Stimulated activated naive CD4-positive, alpha-beta T cell treated with Interleukin-2 at 50 U/mL for 16 hours (primary cell): ENCODE measurements around the gene PARP4.
"Not testable (repeated sequence)": the region's sequence is repeated elsewhere in the genome, so short reads cannot be mapped to it uniquely, and the experiment has no call there.

Experiments
- DNase-seq: peaks from one replicate; lab custom pipeline; 2025; lab: John Stamatoyannopoulos, UW

PARP4 gene

DNA sequence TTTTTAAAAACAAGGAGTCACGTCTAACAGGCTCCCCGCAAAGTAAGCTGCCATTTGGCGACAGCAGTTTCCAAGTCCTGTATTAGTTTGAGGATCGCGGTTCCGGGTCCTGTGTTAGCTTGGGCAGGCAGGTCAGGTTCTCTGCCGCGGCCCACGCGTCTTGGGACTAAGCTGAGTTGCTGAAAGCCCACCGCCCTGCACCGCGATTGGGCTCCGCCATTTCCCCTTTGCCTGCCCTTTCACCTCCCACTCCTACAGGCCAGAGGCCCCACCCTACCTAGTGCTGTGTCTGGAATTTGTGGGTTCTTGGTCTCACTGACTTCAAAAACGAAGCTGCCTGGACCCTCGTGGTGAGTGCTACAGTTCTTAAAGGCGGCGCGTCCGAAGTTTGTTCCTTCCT, 6.8 kb downstream of the PARP4 start:
- no peak for DNase-seq

DNA sequence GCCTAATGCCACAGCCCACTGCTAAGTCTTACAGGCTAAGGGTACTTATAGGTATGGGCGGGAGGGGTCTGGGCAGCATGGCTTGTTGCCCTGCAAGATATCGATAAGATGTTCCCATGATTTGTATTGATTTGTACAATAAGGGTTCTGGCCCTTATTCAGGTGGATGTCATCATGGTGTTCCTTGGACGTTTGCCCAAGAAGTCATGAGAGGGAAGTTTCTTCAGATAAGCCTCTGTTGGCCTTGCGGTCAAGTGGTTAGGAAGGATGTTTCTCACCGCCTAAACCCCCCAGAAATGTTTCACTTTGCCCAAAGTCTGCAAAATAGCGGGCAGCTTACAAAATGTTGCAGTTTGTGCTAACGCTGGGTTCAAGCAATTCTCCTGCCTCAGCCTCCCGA, 7.3 kb downstream of the PARP4 start:
- no peak for DNase-seq

DNA sequence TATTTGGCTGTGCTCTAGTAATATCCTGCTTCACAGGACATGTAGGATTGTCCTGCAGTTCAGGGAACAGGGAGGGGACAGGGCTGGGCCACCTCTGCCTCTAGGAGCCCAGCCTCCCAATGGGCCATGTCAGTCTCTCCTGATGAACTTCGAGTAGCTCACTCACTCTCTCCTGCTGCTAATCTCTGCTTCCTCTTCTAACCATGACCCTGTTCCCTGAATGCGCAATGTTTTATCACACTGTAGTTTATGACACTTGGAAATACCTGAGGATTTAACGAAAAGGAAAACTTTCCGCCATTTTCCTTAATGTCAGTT, 9.2 kb downstream of the PARP4 start:
- no peak for DNase-seq

DNA sequence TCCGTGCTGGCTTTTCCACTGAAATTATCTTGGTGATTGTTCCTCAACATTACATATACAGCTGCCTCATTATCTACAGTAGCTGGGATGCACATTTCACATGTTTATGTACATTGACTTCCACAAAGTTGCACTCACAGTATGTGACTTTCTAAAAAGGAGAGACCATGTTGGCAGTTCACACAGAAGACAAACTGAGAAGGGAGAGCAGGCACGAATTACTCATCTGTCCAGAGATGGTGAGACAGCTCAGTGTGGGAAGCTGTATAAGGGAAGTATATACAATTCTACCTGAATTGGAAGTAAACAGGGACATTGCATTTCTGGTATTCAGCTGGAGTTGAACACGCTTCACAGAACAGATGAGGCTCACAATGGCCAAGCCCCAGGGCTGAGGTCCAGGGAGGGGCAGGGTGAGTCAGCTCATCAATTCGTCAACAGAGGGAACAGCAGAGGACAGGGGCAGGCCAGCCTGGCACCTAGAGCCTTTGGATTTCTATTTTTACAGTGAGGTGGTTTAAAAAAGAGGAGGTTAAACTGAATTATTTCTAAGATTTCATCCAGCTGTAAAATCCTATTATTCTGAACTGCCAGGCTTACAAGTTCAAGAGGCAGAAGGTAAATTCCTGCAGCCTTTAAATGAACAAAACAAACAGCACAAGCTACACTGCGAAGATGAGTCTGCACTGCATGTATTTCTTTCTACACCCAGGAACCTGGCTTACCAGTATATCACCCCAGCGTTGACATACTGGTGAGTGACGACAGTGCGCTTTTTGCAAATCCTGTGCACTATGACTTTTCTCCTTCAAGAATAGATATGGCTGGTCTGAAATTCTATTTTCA, 9.8 kb downstream of the PARP4 start:
- no peak for DNase-seq

DNA sequence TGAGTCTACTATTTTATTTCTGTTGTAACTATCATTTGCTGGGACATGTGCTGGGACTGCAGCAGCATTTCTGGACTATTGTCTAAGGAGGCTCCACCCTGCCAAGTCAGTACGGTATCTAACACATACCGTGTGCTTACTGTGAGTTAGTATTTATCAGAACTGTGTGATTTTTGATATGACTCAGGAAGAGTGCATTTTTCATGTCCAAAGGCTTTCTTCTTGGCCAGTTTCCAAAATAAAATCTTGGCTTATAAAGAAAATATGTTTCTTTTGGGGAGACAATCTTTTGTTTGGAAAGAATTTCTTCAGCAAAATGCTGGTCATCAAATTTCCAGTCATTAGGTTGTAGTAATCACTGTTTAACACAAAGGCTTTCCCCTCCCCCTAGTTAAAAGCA, 11.6 kb downstream of the PARP4 start:
- DNase-seq: no peak

DNA sequence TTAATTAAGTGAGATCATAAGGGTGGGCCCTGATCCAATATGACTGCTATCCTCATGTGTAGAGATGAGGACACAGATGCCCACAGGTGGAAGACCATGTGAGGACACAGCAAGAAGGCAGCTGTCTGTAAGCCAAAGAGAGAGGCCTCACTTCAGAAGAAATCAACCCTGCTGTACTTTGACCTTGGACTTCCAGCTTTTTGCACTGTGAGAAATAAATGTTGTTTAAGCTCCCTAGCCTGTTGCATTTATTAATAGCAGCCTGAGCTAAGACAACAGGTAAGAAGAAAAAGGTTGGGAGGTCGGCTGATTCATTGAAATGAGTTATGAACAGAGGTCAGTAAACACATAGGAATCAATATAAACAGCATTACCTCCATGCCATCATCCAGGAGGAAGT, 14.8 kb downstream of the PARP4 start:
- DNase-seq: no peak

DNA sequence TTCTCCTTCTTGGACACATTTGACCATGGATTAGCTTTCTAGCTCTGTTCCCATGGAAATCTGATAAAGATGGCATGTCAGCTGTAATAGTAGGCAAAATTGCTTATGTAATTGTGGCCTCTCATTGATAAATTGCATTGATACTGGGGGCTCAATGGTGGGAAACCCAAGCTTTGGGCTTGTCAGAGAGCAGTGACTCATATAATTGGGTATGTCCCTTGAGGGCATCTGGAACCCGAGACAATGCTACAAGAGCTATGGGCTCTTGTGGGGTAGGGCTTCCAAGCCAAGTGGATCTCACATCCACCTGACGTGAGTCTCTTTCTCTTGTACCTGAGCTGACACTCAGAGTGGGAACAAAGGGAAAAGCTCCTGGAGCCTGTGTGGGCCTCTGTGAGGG, 16.3 kb downstream of the PARP4 start:
- DNase-seq: not testable (repeated sequence)

DNA sequence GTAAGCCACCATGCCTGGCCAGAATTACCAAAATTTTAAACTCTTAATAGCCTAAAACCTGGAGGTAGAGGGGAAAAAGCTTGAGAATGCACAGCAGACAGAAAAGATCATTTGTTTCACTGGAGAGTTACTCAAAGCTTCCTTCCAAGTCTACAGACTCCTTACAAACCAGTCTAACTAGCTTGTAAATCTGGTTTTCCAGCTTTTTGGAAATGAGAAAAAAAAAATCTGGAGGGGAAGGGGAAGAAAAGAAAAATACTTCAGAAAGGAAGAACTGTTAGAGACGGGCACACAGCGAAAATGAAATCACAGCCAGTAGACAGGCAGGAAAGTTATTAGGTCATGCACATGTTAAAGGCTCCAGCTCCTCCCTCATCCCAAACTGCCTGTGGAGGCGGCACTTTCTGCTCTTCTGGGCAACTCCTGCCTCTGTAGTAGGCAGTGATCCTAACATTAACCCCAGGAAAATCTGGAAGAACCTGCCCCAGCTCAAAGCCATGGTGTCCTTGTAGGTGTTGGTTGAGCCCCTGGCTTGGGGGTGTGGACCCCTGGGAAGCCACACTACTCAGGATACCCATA, 17.3 kb downstream of the PARP4 start:
- no peak for DNase-seq

DNA sequence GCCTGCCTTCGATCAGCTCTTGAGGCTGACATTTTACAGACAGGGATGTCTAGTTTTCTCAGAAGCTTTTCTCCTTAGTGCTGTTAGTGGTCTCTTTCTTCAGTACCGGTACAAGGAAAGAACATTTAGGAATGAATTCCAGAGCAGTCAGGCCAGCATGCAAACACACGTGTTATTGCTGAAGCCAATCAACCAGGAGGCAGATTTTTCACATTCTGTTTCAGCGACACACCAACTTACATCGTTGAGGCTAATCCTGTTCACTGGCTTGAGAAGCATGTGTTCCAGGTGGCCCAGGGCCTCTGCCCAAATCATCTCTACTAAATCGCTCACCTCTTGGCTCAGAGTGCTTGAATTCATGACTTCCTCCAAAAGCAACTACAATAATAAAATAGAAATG, 19.2 kb downstream of the PARP4 start:
- DNase-seq: no peak

DNA sequence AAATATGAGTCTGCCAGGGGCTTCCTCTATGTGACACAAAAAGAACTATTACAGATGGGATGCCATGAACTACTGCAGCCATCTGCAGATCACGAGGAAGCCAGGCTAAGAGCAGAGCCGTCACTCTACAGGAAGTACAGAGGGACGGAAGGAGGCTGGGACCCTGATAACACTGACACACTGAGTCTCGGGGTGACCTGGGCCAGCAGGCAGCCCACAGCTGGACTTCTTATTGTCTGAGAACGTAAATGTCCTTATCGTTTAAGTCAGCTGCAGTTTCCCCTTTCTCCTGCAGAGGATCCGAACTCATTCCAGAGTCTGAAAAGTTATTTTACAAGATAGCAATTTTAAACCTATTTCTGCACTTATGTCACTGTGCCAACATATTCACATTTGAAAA, 20.7 kb downstream of the PARP4 start:
- DNase-seq: no peak

DNA sequence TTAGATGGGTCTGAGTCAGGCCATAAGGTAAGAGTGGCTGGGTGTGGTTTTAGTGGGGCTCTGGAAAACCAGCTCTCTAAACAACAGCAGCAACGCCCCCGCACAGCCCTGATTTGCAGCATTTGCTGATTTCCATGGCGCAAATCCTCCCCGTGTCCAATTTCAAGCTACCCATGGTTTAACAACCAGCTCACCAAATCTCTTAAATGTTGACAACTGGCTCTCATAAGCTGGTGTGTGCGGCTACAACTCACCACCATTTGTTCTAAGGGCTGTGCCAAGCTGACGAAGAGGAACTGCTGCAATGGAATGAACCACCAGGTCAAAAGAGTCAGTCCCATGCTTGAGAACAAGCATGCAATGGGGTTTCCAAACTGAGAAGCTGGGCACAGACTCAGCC, 22.9 kb downstream of the PARP4 start:
- DNase-seq: no peak

DNA sequence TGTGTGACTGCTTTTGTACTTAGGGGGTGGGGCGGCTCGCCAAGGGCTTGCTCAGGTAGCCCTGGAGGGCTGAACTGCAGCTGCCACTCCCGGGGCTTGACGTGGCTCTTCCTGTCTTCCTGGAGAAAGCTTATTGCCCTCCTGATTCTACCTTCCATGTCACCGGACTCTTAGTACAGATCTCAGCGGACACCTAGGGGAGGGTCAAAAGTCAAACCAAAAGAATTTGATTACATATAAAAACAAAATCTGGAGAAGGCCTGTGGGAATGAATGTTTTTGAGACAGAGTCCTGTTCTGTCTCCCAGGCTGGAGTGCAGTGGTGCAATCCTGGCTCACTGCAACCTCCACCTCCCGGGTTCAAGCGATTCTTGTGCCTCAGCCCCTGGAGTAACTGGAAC, 24.5 kb downstream of the PARP4 start:
- DNase-seq: not testable (repeated sequence)

DNA sequence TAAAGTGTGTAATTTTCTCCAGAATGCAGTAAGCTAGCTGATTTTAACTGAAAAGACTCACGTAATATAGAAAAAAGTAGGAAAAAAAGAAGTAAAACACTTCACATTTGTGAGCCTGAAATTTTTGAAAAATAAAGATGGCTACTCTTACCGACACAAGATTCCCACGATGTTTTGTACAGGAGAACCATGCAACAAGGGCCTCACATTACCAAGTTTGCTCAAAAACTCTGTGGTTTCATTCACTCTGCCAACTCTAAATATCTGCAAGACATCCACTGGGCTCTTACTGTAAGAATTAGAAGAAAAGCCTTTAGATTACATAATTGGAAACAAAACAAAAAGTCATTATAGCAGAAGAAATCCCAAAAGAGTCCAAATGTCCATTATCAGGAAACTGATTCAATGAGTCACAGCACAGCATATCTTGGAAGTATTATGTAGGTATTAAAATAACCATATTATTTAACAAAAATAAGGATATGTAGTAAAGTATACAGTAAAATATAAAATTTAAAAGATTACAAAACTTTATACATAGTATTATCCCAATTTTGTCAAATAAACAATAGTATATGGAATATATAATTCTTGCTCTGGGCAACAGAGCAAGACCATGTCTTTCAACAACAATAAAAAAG, 26.4 kb downstream of the PARP4 start:
- not testable (repeated sequence) for DNase-seq

DNA sequence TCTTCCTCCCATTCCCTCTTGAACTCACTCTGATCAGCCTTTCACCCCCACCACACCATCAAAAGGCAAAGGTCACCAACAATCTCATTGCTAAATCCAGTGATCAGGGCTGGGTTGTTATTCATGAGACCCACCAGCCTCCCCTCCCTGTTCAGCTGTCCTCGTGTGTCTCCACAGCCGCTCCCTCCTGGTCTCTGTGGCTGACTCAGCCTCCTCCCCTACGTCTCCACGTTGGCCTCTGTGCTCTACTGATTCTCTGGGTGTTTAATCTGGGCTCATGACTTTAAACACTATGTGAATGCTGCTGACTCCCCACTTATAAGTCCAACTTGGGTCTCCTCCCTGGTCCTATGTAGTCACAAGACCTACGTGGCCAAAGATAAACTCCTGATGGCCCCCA, 38.9 kb downstream of the PARP4 start:
- DNase-seq: no peak

DNA sequence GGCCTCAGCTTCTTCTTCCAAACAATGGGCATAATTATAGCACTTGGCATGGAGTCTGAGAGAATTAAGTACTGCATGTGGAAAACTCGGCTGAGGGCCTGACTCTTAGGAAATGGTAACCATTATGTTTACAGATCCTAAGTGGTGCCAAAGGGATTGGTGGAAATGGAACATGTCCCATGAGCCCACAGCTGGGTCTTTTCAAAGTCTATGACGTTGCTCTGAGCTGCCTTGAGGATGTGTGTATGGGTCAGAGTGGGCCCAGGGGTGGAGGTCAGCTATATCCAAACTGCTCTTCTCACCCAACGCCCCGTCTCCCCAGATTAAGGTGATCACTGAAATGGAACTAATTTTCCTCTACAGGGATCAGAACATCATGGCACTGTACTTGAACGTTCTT, 40.4 kb downstream of the PARP4 start:
- DNase-seq: not testable (repeated sequence)

DNA sequence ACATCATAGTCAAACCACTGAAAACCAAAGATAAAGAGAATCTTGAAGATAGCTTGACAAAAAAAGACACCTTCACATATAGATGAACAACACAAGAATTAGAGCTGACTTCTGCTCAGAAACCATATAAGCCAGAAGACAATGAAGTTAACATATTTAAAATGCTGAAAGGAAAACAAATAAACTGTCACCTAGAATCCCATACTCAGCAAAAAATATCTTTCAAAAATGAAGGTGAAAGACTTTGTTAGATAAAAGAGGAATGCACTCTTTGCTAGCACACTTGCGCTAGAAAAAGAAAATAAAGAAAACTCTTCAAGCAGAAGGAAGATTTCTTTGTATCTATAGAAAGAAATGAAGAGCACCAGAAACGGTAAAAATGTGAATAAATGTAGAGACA, 49.5 kb downstream of the PARP4 start:
- DNase-seq: no peak

DNA sequence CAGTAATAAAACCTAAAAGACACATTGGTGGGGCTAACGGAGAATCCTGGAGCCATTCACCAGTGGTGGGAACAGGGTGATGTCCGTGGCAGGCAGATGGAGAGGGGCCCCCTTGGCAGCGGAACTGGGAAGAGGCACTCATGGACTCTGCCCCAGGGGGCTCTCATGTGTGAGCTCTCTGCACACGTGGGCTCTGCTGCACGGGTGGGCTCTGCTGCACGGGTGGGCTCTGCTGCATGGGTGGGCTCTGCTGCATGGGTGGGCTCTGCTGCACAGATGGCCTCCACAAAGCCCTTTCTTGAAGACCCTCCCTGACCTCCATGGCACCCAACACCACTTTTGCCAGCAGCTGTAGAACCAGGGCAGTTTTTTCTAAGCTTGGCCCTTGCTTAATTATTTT, 52.3 kb downstream of the PARP4 start:
- no peak for DNase-seq

DNA sequence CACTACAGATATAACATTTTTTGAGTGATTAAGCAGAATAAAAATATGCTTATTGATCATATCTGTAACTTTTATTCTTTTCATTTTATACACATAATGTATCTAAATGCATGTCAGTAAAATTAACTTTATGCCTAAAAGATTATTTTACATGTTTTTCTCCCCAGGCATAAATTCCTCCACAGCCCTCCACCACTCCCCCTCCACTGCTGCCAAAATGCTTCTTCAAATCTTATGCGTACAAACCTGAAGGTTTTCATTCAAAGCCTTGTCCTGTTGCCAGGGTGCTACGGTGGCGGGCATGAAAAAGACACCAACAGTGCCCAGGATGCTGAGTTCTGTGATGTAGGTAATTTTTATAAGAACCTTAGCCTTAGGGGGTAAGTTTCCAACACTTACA, 52.9 kb downstream of the PARP4 start:
- no peak for DNase-seq

DNA sequence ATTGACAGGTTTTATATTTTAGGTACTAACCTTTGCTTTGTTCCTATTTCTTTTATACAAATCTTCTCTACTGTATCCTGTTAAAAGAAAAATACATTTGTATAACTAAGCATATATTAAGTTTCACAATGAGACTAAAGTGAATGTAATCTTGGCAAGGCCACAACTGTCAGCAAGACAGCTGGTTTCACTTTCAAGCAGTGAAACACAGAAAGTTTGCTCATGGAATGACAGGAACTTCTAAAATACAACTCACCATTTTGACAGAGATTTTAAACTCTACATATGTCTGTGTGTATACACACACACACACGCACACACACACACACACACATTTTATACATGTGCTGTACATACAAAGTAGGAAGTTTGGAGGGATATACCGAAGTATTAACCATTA, 53.3 kb downstream of the PARP4 start:
- no peak for DNase-seq

DNA sequence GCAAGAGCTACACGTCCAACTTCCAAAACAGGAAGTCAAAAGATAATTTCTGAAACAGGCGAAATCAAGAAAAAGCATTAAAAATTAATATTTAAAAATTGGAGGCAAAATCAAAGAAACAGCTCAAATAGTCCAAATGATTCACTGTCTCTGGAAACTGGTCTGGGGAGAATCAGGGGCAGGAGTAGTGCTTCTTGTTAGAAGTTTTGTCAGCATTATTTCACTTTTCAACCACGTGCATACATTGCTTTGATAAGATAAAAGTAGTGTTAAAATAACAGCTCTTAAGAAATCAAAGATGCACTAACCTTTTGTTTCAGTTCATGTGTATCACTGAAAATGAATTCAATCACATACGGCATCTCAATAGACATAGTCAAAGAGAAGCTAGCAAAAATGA, 53.8 kb downstream of the PARP4 start:
- DNase-seq: no peak

DNA sequence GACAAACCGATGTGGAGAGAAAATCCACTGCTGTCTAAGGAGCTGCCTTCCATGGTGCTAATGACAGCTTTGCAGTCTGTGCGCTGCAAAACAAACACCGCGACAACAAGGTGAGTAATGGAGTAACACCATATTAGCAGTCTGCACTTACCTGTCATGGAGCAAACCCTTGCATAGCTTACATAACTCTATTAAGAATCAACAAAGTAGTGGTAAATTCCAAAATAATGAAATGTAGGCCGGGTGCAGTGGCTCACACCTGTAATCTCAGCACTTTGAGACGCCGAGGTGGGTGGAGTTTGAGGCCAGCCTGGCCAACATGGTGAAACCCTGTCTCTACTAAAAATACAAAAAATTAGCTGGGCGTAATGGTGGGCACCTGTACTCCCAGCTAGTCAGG, 56.2 kb downstream of the PARP4 start:
- no peak for DNase-seq

DNA sequence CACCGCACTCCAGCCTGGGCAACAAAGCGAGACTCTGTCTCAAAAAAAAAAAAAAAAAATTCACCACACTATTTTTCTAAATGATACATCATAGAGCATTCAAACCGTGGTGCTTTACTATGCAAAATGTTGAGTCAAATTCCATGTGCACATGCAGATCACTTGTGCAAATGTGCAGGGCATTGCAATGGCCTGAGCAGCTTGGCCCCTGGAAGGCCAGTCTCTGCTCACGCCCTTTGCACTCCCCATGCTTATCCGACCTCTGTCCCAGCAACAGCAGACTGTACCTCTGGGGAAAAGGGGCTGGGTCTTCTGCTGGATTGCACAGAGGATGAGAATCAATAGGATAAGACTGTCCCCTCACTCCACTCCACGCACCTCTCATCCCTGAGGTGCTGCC, 58.5 kb downstream of the PARP4 start:
- DNase-seq: no peak

DNA sequence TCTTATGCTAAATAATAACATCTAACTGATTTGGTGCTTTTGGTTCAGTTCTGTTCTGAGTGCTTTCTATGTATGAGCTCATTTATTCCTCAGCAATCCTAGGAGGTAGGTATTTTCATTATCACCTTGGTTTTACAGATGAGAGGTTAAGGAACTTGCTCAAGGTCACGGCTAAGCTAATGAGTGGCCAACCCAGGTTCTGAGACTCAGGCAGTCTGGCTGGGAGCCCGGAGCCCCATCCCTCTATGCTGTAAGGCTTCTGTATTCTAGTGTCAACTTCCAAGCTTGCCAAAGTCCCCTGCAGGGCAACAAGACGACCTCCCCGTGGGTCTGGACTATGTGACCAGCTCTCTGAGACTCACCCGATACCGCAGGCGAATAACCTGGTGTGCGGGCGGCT, 60.5 kb downstream of the PARP4 start:
- DNase-seq: no peak

DNA sequence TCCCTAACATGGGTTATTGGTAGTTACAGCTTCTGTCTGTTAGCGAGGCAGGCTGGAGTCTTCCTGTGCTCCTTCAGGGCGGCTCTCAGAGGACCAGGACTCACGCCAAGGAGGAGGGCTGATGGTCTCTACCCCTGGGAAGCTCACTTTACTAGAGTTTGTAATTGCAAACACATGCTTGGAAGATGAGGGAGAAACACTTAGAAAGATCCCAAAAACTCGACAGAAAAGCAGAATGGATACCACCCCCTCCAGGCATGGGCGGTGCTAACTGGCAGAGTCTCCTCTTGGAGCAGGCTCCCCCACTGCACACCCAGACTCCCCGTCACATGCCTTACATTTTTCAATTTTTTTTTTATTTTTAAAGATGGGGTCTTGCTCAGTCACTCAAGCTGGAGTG, 62.0 kb downstream of the PARP4 start:
- DNase-seq: no peak
